ENCODE results near the gene ARHGEF4.

Gene ARHGEF4

GRCh38 chr2:130850788-130851623 lies 14.3 kb downstream of the ARHGEF4 start:
- no peak for DNase-seq (ENCODE audit: low read depth)
- no peak for TF ChIP-seq CTCF (IDR thresholded peaks at IDR 0.05; ENCODE audit: insufficient read depth, low read depth, low read length, missing control alignments)

GRCh38 chr2:130851624-130852382 lies 15.1 kb downstream of the ARHGEF4 start:
- no peak overlapping the region for H3K4me3 ChIP-seq (ENCODE audit: low read depth, low read length)
- no peak for TF ChIP-seq CTCF (IDR thresholded peaks at IDR 0.05; ENCODE audit: insufficient read depth, low read depth, low read length, missing control alignments)
- no peak for DNase-seq (ENCODE audit: low read depth)

More at GRCh38 chr2:130850788-130851623, 14.3 kb downstream of the ARHGEF4 start:
- H3K4me3 ChIP-seq (ENCODE audit: low read depth, low read length) = no peak overlapping the region

- TF ChIP-seq CTCF (IDR thresholded peaks at IDR 0.05; ENCODE audit: insufficient read depth, low read depth, low read length, missing control alignments) = no peak
- DNase-seq (ENCODE audit: low read depth) = no peak
- no peak overlapping the region for H3K4me3 ChIP-seq (ENCODE audit: low read depth, low read length)
Measured at GRCh38 chr2:130852521-130853115, 15.9 kb downstream of the ARHGEF4 start.

- TF ChIP-seq CTCF (IDR thresholded peaks at IDR 0.05; ENCODE audit: insufficient read depth, low read depth, low read length, missing control alignments) = no peak
- H3K4me3 ChIP-seq (ENCODE audit: low read depth, low read length) = no peak overlapping the region
- no peak for DNase-seq (ENCODE audit: low read depth)
Measured at GRCh38 chr2:130853391-130853790, 16.7 kb downstream of the ARHGEF4 start.

GRCh38 chr2:130854301-130854700 lies 17.6 kb downstream of the ARHGEF4 start:
- TF ChIP-seq CTCF (IDR thresholded peaks at IDR 0.05; ENCODE audit: insufficient read depth, low read depth, low read length, missing control alignments) = no peak
- DNase-seq (ENCODE audit: low read depth) = no peak
- H3K4me3 ChIP-seq (ENCODE audit: low read depth, low read length) = no peak overlapping the region

- DNase-seq (ENCODE audit: low read depth) = no peak
- H3K4me3 ChIP-seq (ENCODE audit: low read depth, low read length) = no peak overlapping the region
- no peak for TF ChIP-seq CTCF (IDR thresholded peaks at IDR 0.05; ENCODE audit: insufficient read depth, low read depth, low read length, missing control alignments)
Measured at GRCh38 chr2:130864830-130865800, 28.4 kb downstream of the ARHGEF4 start.
